ENCODE data around the gene INPP5A.

Gene INPP5A

DNA sequence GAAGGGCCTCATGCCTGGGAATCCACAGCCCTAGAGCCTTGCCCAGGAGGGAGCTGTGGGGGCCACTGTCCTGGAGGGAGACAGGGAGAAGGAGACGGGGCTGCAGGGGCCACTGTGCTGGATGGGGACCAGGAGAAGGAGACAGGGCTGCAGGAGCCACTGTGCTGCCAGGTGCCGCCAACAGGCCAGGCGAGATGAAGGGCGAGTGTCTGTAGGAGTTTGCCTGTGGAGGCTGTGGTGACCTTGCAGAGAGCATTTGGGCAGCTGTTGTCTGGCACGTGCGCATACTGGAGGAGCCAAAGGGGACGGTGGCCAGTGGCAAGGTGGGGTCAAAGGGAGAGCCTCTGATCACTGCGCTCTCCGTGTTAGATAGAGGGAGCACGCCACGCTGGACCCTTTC is 169.1 kb downstream of the INPP5A start:
- DNase-seq (ENCODE audit: low read depth) = no peak
- no peak overlapping the region for H3K4me3 ChIP-seq (replicated peaks; ENCODE audit: low read depth, low read length)
- TF ChIP-seq, protein P1, sequence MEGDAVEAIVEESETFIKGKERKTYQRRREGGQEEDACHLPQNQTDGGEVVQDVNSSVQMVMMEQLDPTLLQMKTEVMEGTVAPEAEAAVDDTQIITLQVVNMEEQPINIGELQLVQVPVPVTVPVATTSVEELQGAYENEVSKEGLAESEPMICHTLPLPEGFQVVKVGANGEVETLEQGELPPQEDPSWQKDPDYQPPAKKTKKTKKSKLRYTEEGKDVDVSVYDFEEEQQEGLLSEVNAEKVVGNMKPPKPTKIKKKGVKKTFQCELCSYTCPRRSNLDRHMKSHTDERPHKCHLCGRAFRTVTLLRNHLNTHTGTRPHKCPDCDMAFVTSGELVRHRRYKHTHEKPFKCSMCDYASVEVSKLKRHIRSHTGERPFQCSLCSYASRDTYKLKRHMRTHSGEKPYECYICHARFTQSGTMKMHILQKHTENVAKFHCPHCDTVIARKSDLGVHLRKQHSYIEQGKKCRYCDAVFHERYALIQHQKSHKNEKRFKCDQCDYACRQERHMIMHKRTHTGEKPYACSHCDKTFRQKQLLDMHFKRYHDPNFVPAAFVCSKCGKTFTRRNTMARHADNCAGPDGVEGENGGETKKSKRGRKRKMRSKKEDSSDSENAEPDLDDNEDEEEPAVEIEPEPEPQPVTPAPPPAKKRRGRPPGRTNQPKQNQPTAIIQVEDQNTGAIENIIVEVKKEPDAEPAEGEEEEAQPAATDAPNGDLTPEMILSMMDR (IDR thresholded peaks at IDR 0.05; ENCODE audit: low read length, missing control alignments) = no peak

GRCh38 chr10:132707121-132707775 is 169.7 kb downstream of the INPP5A start:
- TF ChIP-seq, protein P1 (IDR thresholded peaks at IDR 0.05; ENCODE audit: low read length, missing control alignments) = no peak
- no peak for DNase-seq (ENCODE audit: low read depth)
- H3K4me3 ChIP-seq (replicated peaks; ENCODE audit: low read depth, low read length) = no peak overlapping the region

GRCh38 chr10:132707776-132708171 is 170.2 kb downstream of the INPP5A start:
- no peak overlapping the region for H3K4me3 ChIP-seq (replicated peaks; ENCODE audit: low read depth, low read length)
- TF ChIP-seq, protein P1 (IDR thresholded peaks at IDR 0.05; ENCODE audit: low read length, missing control alignments) = no peak
- DNase-seq (ENCODE audit: low read depth) = no peak

DNA sequence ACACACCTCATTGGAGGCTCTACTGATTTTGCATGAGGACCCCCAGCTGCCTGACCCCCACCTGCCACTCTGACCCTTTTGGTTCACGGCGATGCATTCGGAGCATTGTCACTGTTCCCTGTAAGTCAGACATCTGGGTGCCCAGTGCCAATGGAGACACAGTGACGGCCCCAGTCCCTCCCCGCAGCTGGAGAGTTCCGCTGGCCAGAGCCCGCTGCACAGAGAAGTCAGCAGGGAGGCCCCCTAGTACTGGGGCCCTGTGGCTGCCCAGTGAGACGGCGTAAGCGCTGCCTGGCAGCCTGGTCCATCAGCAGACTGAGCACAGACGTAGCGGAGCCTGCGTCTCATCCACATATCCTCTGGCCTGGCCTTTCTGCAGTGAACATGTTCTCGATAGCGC is 170.9 kb downstream of the INPP5A start:
- H3K4me3 ChIP-seq (replicated peaks; ENCODE audit: low read depth, low read length) = no peak overlapping the region
- TF ChIP-seq, protein P1 (IDR thresholded peaks at IDR 0.05; ENCODE audit: low read length, missing control alignments) = no peak
- no peak for DNase-seq (ENCODE audit: low read depth)

- H3K4me3 ChIP-seq (replicated peaks; ENCODE audit: low read depth, low read length) = no peak overlapping the region
- DNase-seq (ENCODE audit: low read depth) = no peak
- TF ChIP-seq, protein P1 (IDR thresholded peaks at IDR 0.05; ENCODE audit: low read length, missing control alignments) = no peak
Observed at GRCh38 chr10:132708936-132709335, 171.3 kb downstream of the INPP5A start.

DNA sequence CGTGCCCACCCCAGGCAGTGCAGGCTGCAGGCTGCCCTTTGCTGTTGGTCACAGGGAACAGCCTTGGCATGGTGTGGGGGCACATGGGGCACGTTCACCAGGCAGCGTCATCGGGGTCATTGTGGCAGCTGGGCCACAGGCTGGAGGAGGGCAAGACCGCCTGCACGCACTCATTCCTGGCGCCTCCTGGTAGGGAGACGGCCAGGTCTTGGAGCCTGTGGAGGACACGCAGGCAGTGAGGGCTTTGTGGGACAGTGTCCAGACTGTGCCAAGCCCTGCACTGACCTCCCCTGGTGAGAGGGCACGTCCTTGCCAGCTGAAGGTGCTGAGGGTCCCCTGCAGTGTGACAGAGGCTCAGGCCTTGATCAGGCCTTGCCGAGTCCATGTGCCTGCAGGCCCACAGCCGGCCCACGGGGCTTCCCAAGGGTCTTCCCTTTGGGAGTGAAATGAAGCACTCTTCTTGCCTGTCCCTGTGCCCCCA is 171.9 kb downstream of the INPP5A start:
- no peak for DNase-seq (ENCODE audit: low read depth)
- TF ChIP-seq, protein P1 (IDR thresholded peaks at IDR 0.05; ENCODE audit: low read length, missing control alignments) = no peak

More for the DNA sequence above, 171.9 kb downstream of the INPP5A start:
- no peak overlapping the region for H3K4me3 ChIP-seq (replicated peaks; ENCODE audit: low read depth, low read length)
